ENCODE data around the gene ZPBP.

DNA sequence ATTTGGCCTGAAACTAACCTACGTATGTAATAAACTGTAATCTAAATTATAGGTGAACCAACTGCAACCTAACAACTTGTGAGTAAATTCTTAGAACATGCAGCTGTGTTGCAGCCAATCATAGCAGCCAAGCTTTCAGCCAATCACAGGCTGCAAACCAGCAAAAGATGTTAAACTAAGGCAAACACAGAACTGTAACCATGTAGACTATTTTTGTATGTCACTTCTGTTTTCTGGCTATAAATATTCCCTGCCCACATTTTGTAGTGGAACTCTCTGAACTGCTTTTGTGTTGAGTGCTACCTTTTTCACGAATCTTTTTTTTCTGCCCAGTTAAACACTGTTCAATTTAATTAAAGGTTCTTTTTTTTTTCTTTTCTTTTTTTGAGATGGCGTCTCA lies 28.2 kb upstream of the ZPBP start:
- TF ChIP-seq POLR2A (IDR thresholded peaks at IDR 0.05), result no peak
- TF ChIP-seq, protein P1, sequence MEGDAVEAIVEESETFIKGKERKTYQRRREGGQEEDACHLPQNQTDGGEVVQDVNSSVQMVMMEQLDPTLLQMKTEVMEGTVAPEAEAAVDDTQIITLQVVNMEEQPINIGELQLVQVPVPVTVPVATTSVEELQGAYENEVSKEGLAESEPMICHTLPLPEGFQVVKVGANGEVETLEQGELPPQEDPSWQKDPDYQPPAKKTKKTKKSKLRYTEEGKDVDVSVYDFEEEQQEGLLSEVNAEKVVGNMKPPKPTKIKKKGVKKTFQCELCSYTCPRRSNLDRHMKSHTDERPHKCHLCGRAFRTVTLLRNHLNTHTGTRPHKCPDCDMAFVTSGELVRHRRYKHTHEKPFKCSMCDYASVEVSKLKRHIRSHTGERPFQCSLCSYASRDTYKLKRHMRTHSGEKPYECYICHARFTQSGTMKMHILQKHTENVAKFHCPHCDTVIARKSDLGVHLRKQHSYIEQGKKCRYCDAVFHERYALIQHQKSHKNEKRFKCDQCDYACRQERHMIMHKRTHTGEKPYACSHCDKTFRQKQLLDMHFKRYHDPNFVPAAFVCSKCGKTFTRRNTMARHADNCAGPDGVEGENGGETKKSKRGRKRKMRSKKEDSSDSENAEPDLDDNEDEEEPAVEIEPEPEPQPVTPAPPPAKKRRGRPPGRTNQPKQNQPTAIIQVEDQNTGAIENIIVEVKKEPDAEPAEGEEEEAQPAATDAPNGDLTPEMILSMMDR (IDR thresholded peaks at IDR 0.05), result no peak

Data from right lobe of liver (tissue), 4 donors.